Loucy (cell line): ENCODE data around the gene EMP1.

Experiments
- H2AFZ ChIP-seq: fragments of 200-600 bp; sonication (generic); 2 replicates; pipeline ENCODE4 v1.6.0; 2016; ENCODE audit warnings: antibody characterized with exemption, mild to moderate bottlenecking, low read length, moderate library complexity
- H3F3A ChIP-seq: fragments of 200-600 bp; 2 replicates; pipeline ENCODE4 v1.6.0; 2016; ENCODE audit warnings: antibody characterized with exemption, low read depth, mild to moderate bottlenecking
- H3K27me3 ChIP-seq: fragments of 200-600 bp; sonication (generic); 2 replicates; pipeline ENCODE4 v1.6.1; 2014; ENCODE audit warnings: low read length, mild to moderate bottlenecking; ENCODE audit not compliant: insufficient read depth, poor library complexity, severe bottlenecking
- H3K36me3 ChIP-seq: fragments of 200-600 bp; sonication (generic); 2 replicates; pipeline ENCODE4 v1.6.1; 2016; ENCODE audit warnings: low read length; ENCODE audit not compliant: insufficient read depth
- H3K4me1 ChIP-seq: fragments of 200-600 bp; sonication (generic); 2 replicates; pipeline ENCODE4 v1.5.1; 2014; ENCODE audit warnings: low read length, mild to moderate bottlenecking; ENCODE audit not compliant: insufficient read depth, poor library complexity, severe bottlenecking
- H3K4me2 ChIP-seq: fragments of 200-600 bp; sonication (generic); 2 replicates; pipeline ENCODE4 v1.6.0; 2014; ENCODE audit warnings: antibody characterized with exemption, low read length, low read depth, mild to moderate bottlenecking; ENCODE audit not compliant: poor library complexity, severe bottlenecking
- H3K4me3 ChIP-seq: fragments of 200-600 bp; sonication (generic); 2 replicates; pipeline ENCODE4 v1.5.1; 2014; ENCODE audit warnings: low read length, mild to moderate bottlenecking, mixed read lengths; ENCODE audit not compliant: poor library complexity, severe bottlenecking
- H3K79me2 ChIP-seq: fragments of 200-600 bp; sonication (generic); 2 replicates; pipeline ENCODE4 v1.6.1; 2014; ENCODE audit warnings: low read length; ENCODE audit not compliant: insufficient read depth
- H3K9ac ChIP-seq: fragments of 200-600 bp; sonication (generic); 2 replicates; pipeline ENCODE4 v1.6.0; 2014; ENCODE audit warnings: mild to moderate bottlenecking, low read depth, low read length, moderate library complexity; ENCODE audit not compliant: poor library complexity, severe bottlenecking
- H3K9me2 ChIP-seq: fragments of 200-600 bp; sonication (generic); replicated peaks from 2 replicates; pipeline ENCODE4 v1.6.1; 2016; ENCODE audit warnings: low read depth, low read length, mixed read lengths
- H3K9me3 ChIP-seq: fragments of 200-600 bp; sonication (generic); 2 replicates; pipeline ENCODE4 v1.6.1; 2014; ENCODE audit warnings: mild to moderate bottlenecking, antibody characterized with exemption, low read length, low read depth; ENCODE audit not compliant: insufficient read depth
- H4K20me1 ChIP-seq: fragments of 200-600 bp; sonication (generic); 2 replicates; pipeline ENCODE4 v1.6.0; 2014; ENCODE audit warnings: antibody characterized with exemption, low read length, mild to moderate bottlenecking; ENCODE audit not compliant: insufficient read depth, poor library complexity, severe bottlenecking
- CTCF ChIP-seq: fragments of 200-600 bp; sonication (generic); conservative IDR thresholded peaks from 2 replicates; pipeline ENCODE4 v1.5.1; 2014; ENCODE audit warnings: mild to moderate bottlenecking, antibody characterized with exemption, low read length
- EZH2phosphoT487 ChIP-seq: fragments of 200-600 bp; IDR thresholded peaks from 2 replicates; pipeline ENCODE4 v1.6.1; 2018; ENCODE audit warnings: antibody characterized with exemption, mild to moderate bottlenecking, moderate library complexity, borderline replicate concordance

The EMP1 gene

GRCh38 chr12:13178568-13179210 is 17.8 kb upstream of the EMP1 start:
- H3K4me2 ChIP-seq: peak overlapping the region; percentile 75
- H3K36me3 ChIP-seq: no peaks in the 10 kb centered on the region
- H3K79me2 ChIP-seq: no peaks in the 10 kb centered on the region
- H2AFZ ChIP-seq: no peak overlapping the region
- no peaks in the 10 kb centered on the region for H4K20me1 ChIP-seq
- peak overlapping the region; percentile 66 for H3K4me3 ChIP-seq
- H3K9ac ChIP-seq: peak overlapping the region; percentile 66
- peaks cover 63% of the 10 kb centered on the region for H3K4me1 ChIP-seq
- TF ChIP-seq CTCF: no peak
- no peak for TF ChIP-seq EZH2phosphoT487
- H3K27me3 ChIP-seq: no peaks in the 10 kb centered on the region
- H3K9me2 ChIP-seq: no peaks in the 10 kb centered on the region
- peaks cover 10% of the 10 kb centered on the region for H3F3A ChIP-seq
- H3K9me3 ChIP-seq: no peaks in the 10 kb centered on the region

- Histone ChIP-seq H3K9me2 (no peaks in the 10 kb centered on the region), H3K27me3 (no peaks in the 10 kb centered on the region), H4K20me1 (no peaks in the 10 kb centered on the region), H3K9me3 (no peaks in the 10 kb centered on the region), H3K36me3 (no peaks in the 10 kb centered on the region), H3K79me2 (no peaks in the 10 kb centered on the region), H3K4me1 (peaks cover 66% of the 10 kb centered on the region), H3K4me2 (peak overlapping the region; percentile 75), H3F3A (peaks cover 10% of the 10 kb centered on the region), H2AFZ (no peak overlapping the region), H3K9ac (peak overlapping the region; percentile 66), H3K4me3 (peak overlapping the region; percentile 66)
- TF ChIP-seq EZH2phosphoT487 (no peak), CTCF (no peak)
Measured at GRCh38 chr12:13179211-13180074, 17.1 kb upstream of the EMP1 start.

GRCh38 chr12:13181375-13182070 is 15.0 kb upstream of the EMP1 start:
- H3K9ac ChIP-seq: peak overlapping the region; percentile 38
- peak overlapping the region; percentile 30; the same call in 1 of the 2 replicates for H2AFZ ChIP-seq
- no peaks in the 10 kb centered on the region for H3K36me3 ChIP-seq
- TF ChIP-seq CTCF (no peak), EZH2phosphoT487 (no peak)
- H3K4me1 ChIP-seq: peaks cover 67% of the 10 kb centered on the region
- peak overlapping the region; percentile 75 for H3K4me2 ChIP-seq
- H4K20me1 ChIP-seq: no peaks in the 10 kb centered on the region
- no peaks in the 10 kb centered on the region for H3K79me2 ChIP-seq
- no peaks in the 10 kb centered on the region for H3K27me3 ChIP-seq
- H3K9me2 ChIP-seq: no peaks in the 10 kb centered on the region
- peaks cover 10% of the 10 kb centered on the region for H3F3A ChIP-seq
- H3K9me3 ChIP-seq: no peaks in the 10 kb centered on the region
- no peak overlapping the region for H3K4me3 ChIP-seq
